CD4-positive, alpha-beta T cell (primary cell): Measurements from ENCODE around the gene GSK3B. TPM values are rescaled to one million over a fixed set of nuclear protein-coding genes. Genes with fewer than 3 reads are reported as not detected.
A peak's percentile ranks its signal among the peaks of the same experiment; 100 is the strongest.

ENCODE experiments used
- ATAC-seq: fragments of 200-7000 bp; cut with Tn5 transposase; one replicate; pipeline ENCODE4 v1.10.0; 2022; ENCODE audit warnings: mild to moderate bottlenecking; ENCODE audit not compliant: poor library complexity
- CTCF ChIA-PET: fragments of 350-600 bp; sonication (Branson Sonifier 250); formaldehyde crosslinking; loops from one replicate; lab custom pipeline; 2021; ENCODE audit warnings: antibody characterized with exemption, inconsistent platforms; lab: Charles Lee
- POLR2A ChIA-PET: fragments of 350-600 bp; sonication (Branson Sonifier 250); formaldehyde crosslinking; loops from one replicate; lab custom pipeline; 2021; ENCODE audit warnings: antibody characterized with exemption, inconsistent platforms; lab: Charles Lee
- DNase-seq, 14 experiments: peaks; one replicate each; pipeline ENCODE4 v3.0.0-alpha.2; 2013 to 2020; ENCODE audit warnings: mixed read lengths in 2 of 14
- H3K27ac ChIP-seq, 2 donors: one replicate each; pipeline versions ENCODE4 v1.5.1 to v1.7.0; 2013; ENCODE audit warnings: low read length in 2 of 2, low read depth in 1 of 2, mild to moderate bottlenecking in 1 of 2
- H3K27me3 ChIP-seq, 2 experiments: 1 replicate in 1 of 2; 2 replicates in 1 of 2; pipeline versions ENCODE4 v1.6.1 to v1.7.0; 2013; ENCODE audit warnings: low read length in 2 of 2, control low read depth in 1 of 2, mild to moderate bottlenecking in 1 of 2, moderate library complexity in 1 of 2; ENCODE audit not compliant: insufficient read depth in 2 of 2, control insufficient read depth in 1 of 2
- H3K36me3 ChIP-seq: one replicate; pipeline ENCODE4 v1.6.1; 2013; ENCODE audit warnings: low read length, control low read depth; ENCODE audit not compliant: insufficient read depth
- H3K4me1 ChIP-seq: one replicate; pipeline ENCODE4 v1.6.1; 2013; ENCODE audit warnings: low read length, control low read depth; ENCODE audit not compliant: insufficient read depth
- H3K4me3 ChIP-seq: one replicate; pipeline ENCODE4 v1.5.1; 2013; ENCODE audit warnings: mild to moderate bottlenecking, low read length, moderate library complexity
- H3K9me3 ChIP-seq, 2 experiments: 1 replicate in 1 of 2; 2 replicates in 1 of 2; pipeline versions ENCODE4 v1.6.1 to v1.7.0; 2013; ENCODE audit warnings: low read length in 2 of 2, mild to moderate bottlenecking in 2 of 2, control low read depth in 1 of 2, moderate library complexity in 1 of 2; ENCODE audit not compliant: control insufficient read depth in 1 of 2, insufficient read depth in 1 of 2
- H3K27ac Mint-ChIP-seq: one replicate; pipeline ENCODE4 v1.8.0; 2020; ENCODE audit warnings: mixed read lengths
- H3K27me3 Mint-ChIP-seq: one replicate; pipeline ENCODE4 v1.8.0; 2021; ENCODE audit warnings: mixed read lengths
- H3K36me3 Mint-ChIP-seq: one replicate; pipeline ENCODE4 v1.8.0; 2021; ENCODE audit warnings: low read depth, mixed read lengths
- H3K4me1 Mint-ChIP-seq: one replicate; pipeline ENCODE4 v1.8.0; 2021; ENCODE audit warnings: low read depth, mixed read lengths
- H3K4me3 Mint-ChIP-seq: one replicate; pipeline ENCODE4 v1.8.0; 2020; ENCODE audit warnings: mild to moderate bottlenecking, mixed read lengths
- H3K9me3 Mint-ChIP-seq: one replicate; pipeline ENCODE4 v1.8.0; 2020; ENCODE audit warnings: mixed read lengths
- CTCF ChIP-seq: fragments of 200-600 bp; IDR thresholded peaks from one replicate; pipeline ENCODE4 v1.8.0; 2022; ENCODE audit warnings: antibody characterized with exemption, mild to moderate bottlenecking
- intact Hi-C, 2 experiments: fragments of 100-400 bp; cut with DNase I in 1 of 2; cut with micrococcal nuclease in 1 of 2; formaldehyde crosslinking; loops; one replicate each; pipeline versions ENCODE4 v1.15.1 to v1.9.0; 2023 to 2025; cut with DNase I, micrococcal nuclease
- total RNA-seq, 174 experiments: library from RNA in 2 of 174; stranded (reverse) in 2 of 174; gene quantifications; one replicate each; pipeline ENCODE4 v1.2.3 and lab custom pipeline; 2021 to 2026

GSK3B gene
- total RNA-seq, 2 experiments from 2014 or later, result 27.9 to 29.1 TPM

DNA sequence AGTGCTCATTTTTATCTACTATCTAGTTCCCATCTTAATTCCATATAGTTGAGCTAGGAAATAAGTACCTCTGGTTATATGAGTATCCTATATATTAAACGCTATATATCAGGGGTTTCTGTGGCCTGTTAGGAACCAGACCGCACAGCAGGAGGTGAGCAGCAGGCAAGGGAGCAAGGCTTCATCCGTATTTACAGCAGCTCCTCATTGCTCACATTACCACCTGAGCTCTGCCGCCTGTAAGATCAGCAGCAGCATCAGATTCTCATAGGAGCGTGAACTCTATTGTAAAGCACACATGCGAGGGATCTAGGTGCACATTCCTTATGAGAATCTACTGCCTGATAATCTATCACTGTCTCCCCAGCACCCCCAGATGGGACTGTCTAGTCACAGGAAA lies 23.0 kb downstream of the GSK3B start:
- ATAC-seq (no peak), DNase-seq (no peak)
- ChIA-PET CTCF (interaction anchor here (0.6 kb wide), 1 partner anchor 19 kb away, joined by 3 read pairs; no protein-coding TSS in a partner anchor), POLR2A (interaction anchor here (1.3 kb wide), 1 partner anchor 22 kb away, joined by 4 read pairs; no protein-coding TSS in a partner anchor)
- TF ChIP-seq CTCF, result no peak
- Histone ChIP-seq H3K4me1 (peaks cover 7% of the 10 kb centered on the region), H3K9me3 (peaks cover 0 to under 1% of the 10 kb centered on the region in 2 experiments), H3K27me3 (no peaks in the 10 kb centered on the region), H3K4me3 (no peak overlapping the region), H3K36me3 (no peaks in the 10 kb centered on the region), H3K27ac (no peak overlapping the region)
- no peaks in the 10 kb centered on the region for H3K27me3 Mint-ChIP-seq
- intact Hi-C loops, result no loop called here
- no peak overlapping the region for H3K4me3 Mint-ChIP-seq
- H3K27ac Mint-ChIP-seq, result peak overlapping the region; percentile 16
- H3K4me1 Mint-ChIP-seq, result peaks cover 82% of the 10 kb centered on the region
- peaks cover 5% of the 10 kb centered on the region for H3K9me3 Mint-ChIP-seq
- H3K36me3 Mint-ChIP-seq, result peaks cover 55% of the 10 kb centered on the region

- TF ChIP-seq CTCF, result no peak
- Mint-ChIP-seq H3K4me3 (peak overlapping the region; percentile 6), H3K4me1 (peaks cover 82% of the 10 kb centered on the region), H3K27ac (peak overlapping the region; percentile 16), H3K27me3 (no peaks in the 10 kb centered on the region), H3K9me3 (no peaks in the 10 kb centered on the region), H3K36me3 (peaks cover 55% of the 10 kb centered on the region)
- no peaks in the 10 kb centered on the region for H3K27me3 ChIP-seq
- H3K36me3 ChIP-seq, result no peaks in the 10 kb centered on the region
- no peaks in the 10 kb centered on the region for H3K9me3 ChIP-seq
- intact Hi-C loops, result no loop called here
- peaks cover 7% of the 10 kb centered on the region for H3K4me1 ChIP-seq
- ChIA-PET POLR2A (interaction anchor here (1.3 kb wide), 1 partner anchor 23 kb away, joined by 4 read pairs; no protein-coding TSS in a partner anchor), CTCF (interaction anchor here (0.6 kb wide), 1 partner anchor 12 kb away, joined by 3 read pairs; no protein-coding TSS in a partner anchor)
- no peak overlapping the region for H3K27ac ChIP-seq
- no peak for DNase-seq
- no peak for ATAC-seq
- no peak overlapping the region for H3K4me3 ChIP-seq
Observed at GRCh38 chr3:120070263-120070981, 23.8 kb downstream of the GSK3B start.

DNA sequence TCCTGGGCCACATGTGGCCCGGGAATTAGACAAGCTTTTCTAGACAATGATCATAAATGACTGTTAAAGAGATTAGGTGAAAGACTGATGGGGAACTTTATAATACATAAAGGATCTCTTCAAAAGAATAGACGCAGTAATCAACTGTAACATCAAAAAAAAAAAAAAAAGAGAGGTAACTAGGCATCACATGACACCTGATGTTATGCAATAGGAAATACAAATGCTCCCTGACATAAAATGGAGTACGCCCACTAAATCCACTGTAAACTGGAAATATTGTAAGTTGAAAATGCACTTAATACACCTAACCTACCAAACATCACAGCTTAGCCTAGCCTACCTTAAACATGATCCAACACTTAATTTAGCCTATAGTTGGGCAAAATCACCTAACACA lies 27.2 kb downstream of the GSK3B start:
- TF ChIP-seq CTCF, result no peak
- Mint-ChIP-seq H3K27ac (no peak overlapping the region), H3K9me3 (no peaks in the 10 kb centered on the region), H3K4me1 (peaks cover 76% of the 10 kb centered on the region), H3K27me3 (no peaks in the 10 kb centered on the region), H3K36me3 (peaks cover 45% of the 10 kb centered on the region), H3K4me3 (no peak overlapping the region)
- Histone ChIP-seq H3K27ac (no peak overlapping the region), H3K9me3 (no peaks in the 10 kb centered on the region), H3K27me3 (no peaks in the 10 kb centered on the region), H3K36me3 (no peaks in the 10 kb centered on the region), H3K4me1 (peaks cover 7% of the 10 kb centered on the region), H3K4me3 (no peak overlapping the region)
- intact Hi-C loops, result no loop called here
- ChIA-PET CTCF (interaction anchor here (1.1 to 1.3 kb wide), 2 partner anchors 9 to 34 kb away, joined by 4 read pairs; no protein-coding TSS in a partner anchor), POLR2A (interaction anchor here (0.6 to 2.5 kb wide), 4 partner anchors 9 to 50 kb away, joined by 3 to 9 read pairs (median 4); partner anchors contain the start of gene GSK3B)
- DNase-seq (no peak), ATAC-seq (no peak)
